ENCODE results near the gene CCDC187. TPM values are rescaled to one million over a fixed set of nuclear protein-coding genes. Genes with fewer than 3 reads are reported as not detected.

CCDC187 gene
- total and polyA plus RNA-seq, 8 donors: 0.12 to 2.8 (median 0.45) TPM; not detected in 1

- Histone ChIP-seq H3K27ac (no peak overlapping the region), H3K4me1 (peaks cover 0 to 13% (median 8%) of the 10 kb centered on the region in 4 donors), H3K4me3 (no peak overlapping the region), H3K9me3 (no peaks in the 10 kb centered on the region), H3K36me3 (no peaks in the 10 kb centered on the region), H3K27me3 (peaks cover 0 to 68% (median 7%) of the 10 kb centered on the region in 3 donors)
- TF ChIP-seq POLR2A (IDR thresholded peaks at IDR 0.05) (no peak), EP300 (IDR thresholded peaks at IDR 0.05) (no peak), POLR2AphosphoS5 (IDR thresholded peaks at IDR 0.05) (no peak)
- TF ChIP-seq, protein P1, sequence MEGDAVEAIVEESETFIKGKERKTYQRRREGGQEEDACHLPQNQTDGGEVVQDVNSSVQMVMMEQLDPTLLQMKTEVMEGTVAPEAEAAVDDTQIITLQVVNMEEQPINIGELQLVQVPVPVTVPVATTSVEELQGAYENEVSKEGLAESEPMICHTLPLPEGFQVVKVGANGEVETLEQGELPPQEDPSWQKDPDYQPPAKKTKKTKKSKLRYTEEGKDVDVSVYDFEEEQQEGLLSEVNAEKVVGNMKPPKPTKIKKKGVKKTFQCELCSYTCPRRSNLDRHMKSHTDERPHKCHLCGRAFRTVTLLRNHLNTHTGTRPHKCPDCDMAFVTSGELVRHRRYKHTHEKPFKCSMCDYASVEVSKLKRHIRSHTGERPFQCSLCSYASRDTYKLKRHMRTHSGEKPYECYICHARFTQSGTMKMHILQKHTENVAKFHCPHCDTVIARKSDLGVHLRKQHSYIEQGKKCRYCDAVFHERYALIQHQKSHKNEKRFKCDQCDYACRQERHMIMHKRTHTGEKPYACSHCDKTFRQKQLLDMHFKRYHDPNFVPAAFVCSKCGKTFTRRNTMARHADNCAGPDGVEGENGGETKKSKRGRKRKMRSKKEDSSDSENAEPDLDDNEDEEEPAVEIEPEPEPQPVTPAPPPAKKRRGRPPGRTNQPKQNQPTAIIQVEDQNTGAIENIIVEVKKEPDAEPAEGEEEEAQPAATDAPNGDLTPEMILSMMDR (IDR thresholded peaks at IDR 0.05): no peak
- 88 to 98% (median 92%) methylated on average over 5 to 31 of the region's 31 CpGs for WGBS, 5 donors
- intact Hi-C loops (cut with DNase I; ENCODE audit: low total_unique reads): no loop called here
- DNase-seq: no peak
Measured at GRCh38 chr9:136290508-136291000, 13.3 kb downstream of the CCDC187 start.

GRCh38 chr9:136289651-136290507 lies 14.0 kb downstream of the CCDC187 start:
- Histone ChIP-seq H3K27me3 (peaks cover 0 to 72% (median 7%) of the 10 kb centered on the region in 3 donors), H3K36me3 (no peaks in the 10 kb centered on the region), H3K9me3 (no peaks in the 10 kb centered on the region), H3K4me1 (peaks cover 0 to 13% (median 8%) of the 10 kb centered on the region in 4 donors), H3K4me3 (no peak overlapping the region), H3K27ac (no peak overlapping the region)
- 86 to 90% (median 87%) methylated on average over 22 to 30 of the region's 30 CpGs for WGBS, 5 donors
- no peak for TF ChIP-seq EP300 (IDR thresholded peaks at IDR 0.05)
- no peak for TF ChIP-seq POLR2AphosphoS5 (IDR thresholded peaks at IDR 0.05)
- TF ChIP-seq POLR2A (IDR thresholded peaks at IDR 0.05): no peak
- DNase-seq: no peak
- intact Hi-C loops (cut with DNase I; ENCODE audit: low total_unique reads): loop anchor here (10.0 kb wide), 1 partner anchor 115 kb away; no protein-coding TSS in a partner anchor

DNA sequence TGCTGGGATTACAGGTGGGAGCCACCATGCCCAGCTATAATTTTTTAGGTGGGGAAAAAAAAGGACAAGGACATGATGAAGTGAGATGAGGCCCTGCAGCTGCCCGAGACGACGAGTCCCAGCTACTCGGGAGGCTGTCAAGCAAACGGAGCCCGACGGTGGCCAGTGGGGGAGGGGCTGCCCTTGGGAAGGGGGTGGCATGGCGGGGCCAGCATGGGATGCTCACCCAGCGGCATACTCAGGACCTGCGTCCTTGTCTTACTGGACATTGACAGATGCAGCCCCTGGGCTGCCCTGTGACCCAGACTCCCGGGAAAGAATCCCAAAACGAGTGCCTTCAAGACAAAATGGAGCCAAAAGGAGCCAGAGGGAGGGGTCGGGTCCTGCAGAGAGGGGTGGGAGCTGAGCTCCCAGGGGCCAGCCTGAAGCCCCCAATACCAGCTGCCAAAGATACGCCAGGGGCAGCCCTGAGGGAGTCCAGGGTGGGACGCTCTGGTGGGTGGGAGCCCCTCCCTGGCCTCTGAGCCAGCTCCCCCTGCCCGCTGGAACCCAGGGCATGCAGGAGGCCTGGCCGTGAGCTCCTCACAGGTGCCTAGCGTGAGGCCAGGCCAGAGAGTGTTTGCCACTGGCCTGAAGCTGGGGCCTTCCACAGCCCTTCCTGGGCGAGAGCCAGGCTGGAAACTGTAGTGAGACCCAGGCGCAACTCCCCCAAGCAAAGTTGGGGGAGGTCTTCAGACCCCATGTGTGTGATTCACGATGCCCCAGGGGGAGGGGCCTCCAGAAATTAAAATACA lies 15.7 kb downstream of the CCDC187 start:
- intact Hi-C loops (cut with DNase I; ENCODE audit: low total_unique reads): loop anchor here (10.0 kb wide), 1 partner anchor 113 kb away; no protein-coding TSS in a partner anchor
- H3K36me3 ChIP-seq: no peaks in the 10 kb centered on the region
- TF ChIP-seq POLR2AphosphoS5 (IDR thresholded peaks at IDR 0.05): no peak
- TF ChIP-seq POLR2A (IDR thresholded peaks at IDR 0.05): no peak
- no peak for TF ChIP-seq EP300 (IDR thresholded peaks at IDR 0.05)
- TF ChIP-seq, protein P1 (IDR thresholded peaks at IDR 0.05): no peak
- no peaks in the 10 kb centered on the region for H3K9me3 ChIP-seq
- no peak for DNase-seq
- peaks cover 6 to 19% (median 16%) of the 10 kb centered on the region in 4 donors for H3K4me1 ChIP-seq
- 53 to 66% (median 59%) methylated on average over 17 to 21 of the region's 21 CpGs for WGBS, 5 donors
- H3K27ac ChIP-seq: no peak overlapping the region
- no peak overlapping the region for H3K4me3 ChIP-seq
- H3K27me3 ChIP-seq: peaks cover 0 to 83% (median 7%) of the 10 kb centered on the region in 3 donors

DNA sequence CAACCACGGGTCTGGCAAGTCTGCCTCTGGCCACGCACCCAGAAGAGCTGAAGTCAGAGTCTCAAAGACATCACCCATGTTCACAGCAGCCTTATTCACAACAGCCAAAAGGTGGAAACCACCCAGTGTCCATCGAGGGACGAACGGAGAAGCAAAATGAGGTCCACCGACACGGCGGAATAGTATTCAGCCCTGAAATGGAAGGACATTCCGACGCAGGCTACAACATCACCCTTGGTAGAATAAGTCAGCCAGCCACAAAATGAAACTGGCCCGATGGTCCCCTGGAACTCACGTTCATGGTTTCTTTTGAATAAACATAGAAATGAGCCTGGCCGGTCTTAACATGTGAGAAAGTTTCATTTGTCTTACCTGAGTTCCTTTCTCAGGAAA lies 16.9 kb downstream of the CCDC187 start:
- WGBS, 5 donors: 81 to 91% (median 88%) methylated on average over 13 of the region's 13 CpGs

More for the DNA sequence above, 16.9 kb downstream of the CCDC187 start:
- H3K36me3 ChIP-seq: no peaks in the 10 kb centered on the region
- DNase-seq: no peak
- H3K4me3 ChIP-seq: no peak overlapping the region
- TF ChIP-seq EP300 (IDR thresholded peaks at IDR 0.05) (no peak), POLR2A (IDR thresholded peaks at IDR 0.05) (no peak), POLR2AphosphoS5 (IDR thresholded peaks at IDR 0.05) (no peak)
- TF ChIP-seq, protein P1 (IDR thresholded peaks at IDR 0.05): no peak
- peaks cover 0 to 87% (median 7%) of the 10 kb centered on the region in 3 donors for H3K27me3 ChIP-seq
- no peak overlapping the region for H3K27ac ChIP-seq
- intact Hi-C loops (cut with DNase I; ENCODE audit: low total_unique reads): loop anchor here (10.0 kb wide), 1 partner anchor 112 kb away; no protein-coding TSS in a partner anchor
- no peaks in the 10 kb centered on the region for H3K9me3 ChIP-seq
- peaks cover 7 to 18% (median 12%) of the 10 kb centered on the region in 4 donors for H3K4me1 ChIP-seq
